Femur (tissue), 1 donor: ENCODE data around the gene ACR.

Experiments
- DNase-seq: peaks from one replicate; pipeline ENCODE4 v3.0.0-alpha.2; 2017

The ACR gene

GRCh38 chr22:50702821-50703725, 34.9 kb upstream of the ACR start:
- no peak for DNase-seq

GRCh38 chr22:50703726-50704509, 34.1 kb upstream of the ACR start:
- no peak for DNase-seq

GRCh38 chr22:50704510-50705218, 33.3 kb upstream of the ACR start:
- DNase-seq, result no peak

- peak; percentile 84 for DNase-seq
Observed at GRCh38 chr22:50705219-50705691, 32.7 kb upstream of the ACR start.

GRCh38 chr22:50705851-50706351, 32.1 kb upstream of the ACR start:
- DNase-seq, result no peak

GRCh38 chr22:50706481-50707125, 31.4 kb upstream of the ACR start:
- no peak for DNase-seq

GRCh38 chr22:50708474-50708873, 29.5 kb upstream of the ACR start:
- DNase-seq, result no peak

- DNase-seq, result no peak
Observed at GRCh38 chr22:50708996-50709395, 29.0 kb upstream of the ACR start.

GRCh38 chr22:50710221-50710620, 27.8 kb upstream of the ACR start:
- DNase-seq, result no peak

- no peak for DNase-seq
Observed at GRCh38 chr22:50710886-50711285, 27.1 kb upstream of the ACR start.

GRCh38 chr22:50711446-50712340, 26.3 kb upstream of the ACR start:
- no peak for DNase-seq

- DNase-seq, result no peak
Observed at GRCh38 chr22:50712341-50713007, 25.5 kb upstream of the ACR start.

- DNase-seq, result no peak
Observed at GRCh38 chr22:50713008-50713385, 25.0 kb upstream of the ACR start.

GRCh38 chr22:50713571-50714056, 24.4 kb upstream of the ACR start:
- no peak for DNase-seq

GRCh38 chr22:50714150-50714549, 23.9 kb upstream of the ACR start:
- DNase-seq, result no peak

GRCh38 chr22:50714631-50715179, 23.3 kb upstream of the ACR start:
- no peak for DNase-seq

- no peak for DNase-seq
Observed at GRCh38 chr22:50715250-50715649, 22.8 kb upstream of the ACR start.

- DNase-seq, result no peak
Observed at GRCh38 chr22:50715776-50716175, 22.2 kb upstream of the ACR start.

- DNase-seq, result no peak
Observed at GRCh38 chr22:50716290-50717024, 21.5 kb upstream of the ACR start.
